Measurements from ENCODE around the gene SLC7A1.

Gene SLC7A1

GRCh38 chr13:29483623-29484022, 111.9 kb downstream of the SLC7A1 start:
- Mint-ChIP-seq H3K27me3 (ENCODE audit: low read depth) (peaks cover 39% of the 10 kb centered on the region), H3K4me1 (peaks cover 9% of the 10 kb centered on the region), H3K27ac (no peak overlapping the region), H3K4me3 (no peak overlapping the region), H3K36me3 (ENCODE audit: low read depth) (no peaks in the 10 kb centered on the region), H3K9me3 (no peaks in the 10 kb centered on the region)
- no peak for TF ChIP-seq CTCF (IDR thresholded peaks at IDR 0.05; ENCODE audit: unreplicated experiment in 3 of 3)

GRCh38 chr13:29483211-29483610, 112.3 kb downstream of the SLC7A1 start:
- Mint-ChIP-seq H3K4me3 (no peak overlapping the region), H3K27me3 (ENCODE audit: low read depth) (peaks cover 39% of the 10 kb centered on the region), H3K4me1 (peaks cover 9% of the 10 kb centered on the region), H3K9me3 (no peaks in the 10 kb centered on the region), H3K36me3 (ENCODE audit: low read depth) (no peaks in the 10 kb centered on the region), H3K27ac (no peak overlapping the region)
- TF ChIP-seq CTCF (IDR thresholded peaks at IDR 0.05; ENCODE audit: unreplicated experiment in 3 of 3) = no peak

GRCh38 chr13:29482504-29482903, 113.0 kb downstream of the SLC7A1 start:
- Mint-ChIP-seq H3K27ac (no peak overlapping the region), H3K36me3 (ENCODE audit: low read depth) (no peaks in the 10 kb centered on the region), H3K4me1 (peaks cover 9% of the 10 kb centered on the region), H3K4me3 (no peak overlapping the region), H3K27me3 (ENCODE audit: low read depth) (peaks cover 39% of the 10 kb centered on the region), H3K9me3 (no peaks in the 10 kb centered on the region)
- no peak for TF ChIP-seq CTCF (IDR thresholded peaks at IDR 0.05; ENCODE audit: unreplicated experiment in 3 of 3)

- Mint-ChIP-seq H3K9me3 (no peaks in the 10 kb centered on the region), H3K27me3 (ENCODE audit: low read depth) (peaks cover 37% of the 10 kb centered on the region), H3K4me3 (no peak overlapping the region), H3K36me3 (ENCODE audit: low read depth) (no peaks in the 10 kb centered on the region), H3K27ac (no peak overlapping the region), H3K4me1 (peaks cover 9% of the 10 kb centered on the region)
- no peak for TF ChIP-seq CTCF (IDR thresholded peaks at IDR 0.05; ENCODE audit: unreplicated experiment in 3 of 3)
Observed at GRCh38 chr13:29481603-29482002, 113.9 kb downstream of the SLC7A1 start.

GRCh38 chr13:29480893-29481525, 114.5 kb downstream of the SLC7A1 start:
- no peaks in the 10 kb centered on the region for H3K9me3 Mint-ChIP-seq
- no peak for TF ChIP-seq CTCF (IDR thresholded peaks at IDR 0.05; ENCODE audit: unreplicated experiment in 3 of 3)
- peaks cover 31% of the 10 kb centered on the region for H3K27me3 Mint-ChIP-seq (ENCODE audit: low read depth)
- H3K27ac Mint-ChIP-seq = no peak overlapping the region
- H3K4me3 Mint-ChIP-seq = no peak overlapping the region
- H3K4me1 Mint-ChIP-seq = peaks cover 9% of the 10 kb centered on the region
- H3K36me3 Mint-ChIP-seq (ENCODE audit: low read depth) = no peaks in the 10 kb centered on the region

All from nephron (organoid).